Ecto neural progenitor cell (in vitro differentiated cells): ENCODE measurements around the gene NOA1.
"Not testable (repeated sequence)": the region's sequence is repeated elsewhere in the genome, so short reads cannot be mapped to it uniquely, and the experiment has no call there.

Experiments
- DNase-seq: peaks from one replicate; pipeline ENCODE4 v3.0.0-alpha.2; 2018; ENCODE audit warnings: low spot score

The NOA1 gene

DNA sequence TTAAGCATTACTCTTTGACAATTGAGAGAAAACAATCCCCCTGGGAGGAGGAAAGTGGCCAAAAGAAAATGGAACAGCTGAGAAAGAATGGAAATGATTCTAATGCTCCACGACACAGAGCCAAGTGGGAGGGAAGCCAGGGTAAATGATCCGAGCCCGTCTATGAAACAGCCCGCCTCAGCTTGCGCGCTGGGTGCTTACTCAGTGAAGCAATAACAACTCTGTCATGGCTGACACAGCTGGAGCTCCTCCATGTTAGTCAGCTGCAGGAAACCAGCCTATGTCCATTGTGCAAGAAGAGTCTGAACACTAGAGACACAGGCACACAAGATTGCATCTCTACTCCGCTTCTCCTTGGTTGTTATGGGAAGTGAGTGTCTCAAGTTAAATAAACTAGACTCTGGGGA lies 19.3 kb downstream of the NOA1 start:
- no peak for DNase-seq

DNA sequence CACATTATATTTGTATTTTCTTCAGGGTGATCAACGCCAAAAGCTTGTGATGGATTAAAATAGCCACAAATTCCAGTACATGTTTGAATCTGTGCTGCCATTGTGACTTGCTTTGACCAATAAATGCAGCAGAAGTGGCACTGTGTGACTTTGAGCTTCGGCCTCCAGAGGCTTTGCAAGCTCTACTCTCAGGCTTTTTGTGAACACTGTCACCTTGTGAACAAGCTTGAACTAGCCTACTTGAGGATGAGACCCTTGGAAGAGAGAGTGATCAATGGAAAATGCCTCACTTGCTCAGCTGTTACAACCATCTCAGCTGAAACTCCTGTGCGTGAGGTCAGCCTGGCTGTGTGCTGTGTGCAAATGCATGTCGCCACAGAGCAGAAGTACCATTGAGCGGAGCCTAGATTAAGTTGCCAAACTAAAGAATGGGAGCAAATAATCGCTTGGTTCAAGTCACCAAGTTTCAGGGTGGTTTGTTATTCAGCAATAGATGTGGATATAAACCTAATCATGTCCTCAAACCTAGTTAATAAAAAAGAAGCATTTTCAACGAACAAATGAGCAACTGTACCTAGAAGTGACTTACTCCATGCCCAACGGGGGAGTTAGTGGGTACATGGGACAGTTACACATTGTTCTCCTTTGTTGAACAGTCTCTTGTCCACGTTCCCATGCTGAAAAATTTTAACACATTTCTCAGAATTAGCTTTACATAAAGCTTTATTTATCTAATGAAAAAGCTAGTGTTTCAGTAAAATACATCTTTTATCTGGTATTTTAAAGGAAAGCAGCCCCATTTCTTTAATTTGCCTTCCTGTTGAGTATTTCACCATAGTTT lies 23.5 kb downstream of the NOA1 start:
- DNase-seq = no peak

DNA sequence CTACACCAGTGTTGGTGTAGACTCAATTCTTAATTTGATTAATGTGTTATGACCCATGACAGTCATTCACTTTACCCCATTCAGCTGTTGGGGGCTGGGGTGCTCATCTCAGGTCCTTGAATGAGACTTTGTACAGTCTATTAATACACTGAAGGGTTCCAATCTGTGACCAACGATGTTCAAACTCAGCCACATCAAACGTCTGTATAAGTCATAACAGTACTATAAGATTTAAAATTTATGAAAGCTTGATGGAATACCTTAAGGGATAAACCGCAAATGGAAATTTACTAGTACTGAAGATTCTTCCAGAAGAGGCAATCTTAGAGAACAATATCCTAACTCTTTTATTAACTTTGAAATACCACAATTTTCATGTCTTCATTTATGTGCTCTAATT lies 36.0 kb downstream of the NOA1 start:
- no peak for DNase-seq

- no peak for DNase-seq
Observed at GRCh38 chr4:56940971-56941370, 36.4 kb downstream of the NOA1 start.

DNA sequence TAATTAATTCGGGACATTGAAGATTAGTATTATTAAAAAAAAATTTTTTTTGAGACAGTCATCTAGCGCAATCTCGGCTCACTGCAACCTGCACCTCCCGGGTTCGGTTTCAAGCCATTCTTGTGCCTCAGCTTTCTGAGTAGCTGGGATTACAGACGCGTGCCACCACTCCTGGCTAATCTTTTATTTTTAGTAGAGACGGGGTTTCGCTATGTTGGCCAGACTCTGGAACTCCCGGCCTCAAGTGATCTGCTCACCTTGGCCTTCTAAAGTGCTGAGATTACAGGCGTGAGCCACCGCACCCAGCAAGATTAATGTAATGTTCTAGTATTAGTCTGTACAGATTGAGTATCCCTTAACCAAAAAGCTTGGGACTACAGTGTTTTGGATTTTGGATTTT lies 37.0 kb downstream of the NOA1 start:
- no peak for DNase-seq

GRCh38 chr4:56939826-56940225 lies 37.6 kb downstream of the NOA1 start:
- not testable (repeated sequence) for DNase-seq

GRCh38 chr4:56937262-56937661 lies 40.1 kb downstream of the NOA1 start:
- DNase-seq = no peak

DNA sequence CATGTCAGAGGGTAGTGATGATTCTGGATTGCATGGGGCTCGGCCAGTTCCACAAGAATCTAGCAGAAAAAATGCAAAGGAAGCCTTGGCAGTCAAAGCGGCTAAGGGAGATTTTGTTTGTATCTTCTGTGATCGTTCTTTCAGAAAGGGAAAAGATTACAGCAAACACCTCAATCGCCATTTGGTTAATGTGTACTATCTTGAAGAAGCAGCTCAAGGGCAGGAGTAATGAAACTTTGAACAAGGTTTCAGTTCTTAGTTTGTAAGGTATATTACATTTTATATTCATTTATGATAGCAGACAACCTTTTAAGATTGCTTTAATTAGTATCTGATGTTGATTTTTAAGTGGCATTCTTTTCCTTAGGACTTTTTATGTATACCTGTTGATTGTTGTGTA lies 45.5 kb downstream of the NOA1 start:
- no peak for DNase-seq

DNA sequence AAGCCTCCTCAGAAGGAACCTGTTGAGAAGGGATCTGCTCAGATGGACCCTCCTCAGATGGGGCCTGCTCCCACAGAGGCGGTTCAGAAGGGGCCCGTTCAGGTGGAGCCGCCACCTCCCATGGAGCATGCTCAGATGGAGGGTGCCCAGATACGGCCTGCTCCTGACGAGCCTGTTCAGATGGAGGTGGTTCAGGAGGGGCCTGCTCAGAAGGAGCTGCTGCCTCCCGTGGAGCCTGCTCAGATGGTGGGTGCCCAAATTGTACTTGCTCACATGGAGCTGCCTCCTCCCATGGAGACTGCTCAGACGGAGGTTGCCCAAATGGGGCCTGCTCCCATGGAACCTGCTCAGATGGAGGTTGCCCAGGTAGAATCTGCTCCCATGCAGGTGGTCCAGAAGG lies 46.8 kb downstream of the NOA1 start:
- no peak for DNase-seq

DNA sequence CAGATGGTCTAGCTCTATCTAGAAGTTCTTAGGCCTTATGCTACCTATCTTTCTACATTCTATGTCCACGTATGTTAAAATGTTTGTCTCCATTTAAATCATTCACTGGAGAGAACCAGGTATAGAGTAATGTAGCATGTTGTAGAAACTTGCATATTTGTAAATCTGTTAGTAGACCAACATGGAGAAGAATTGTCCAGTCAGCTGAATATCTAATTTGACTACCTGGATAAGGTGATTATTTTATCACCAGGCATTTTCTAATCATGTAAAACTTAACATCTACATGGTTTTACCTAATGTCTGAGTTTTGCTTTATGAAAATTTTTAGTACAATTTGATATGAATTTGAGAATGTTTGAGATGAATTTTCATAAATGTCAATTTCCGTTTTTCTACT lies 50.2 kb downstream of the NOA1 start:
- no peak for DNase-seq

DNA sequence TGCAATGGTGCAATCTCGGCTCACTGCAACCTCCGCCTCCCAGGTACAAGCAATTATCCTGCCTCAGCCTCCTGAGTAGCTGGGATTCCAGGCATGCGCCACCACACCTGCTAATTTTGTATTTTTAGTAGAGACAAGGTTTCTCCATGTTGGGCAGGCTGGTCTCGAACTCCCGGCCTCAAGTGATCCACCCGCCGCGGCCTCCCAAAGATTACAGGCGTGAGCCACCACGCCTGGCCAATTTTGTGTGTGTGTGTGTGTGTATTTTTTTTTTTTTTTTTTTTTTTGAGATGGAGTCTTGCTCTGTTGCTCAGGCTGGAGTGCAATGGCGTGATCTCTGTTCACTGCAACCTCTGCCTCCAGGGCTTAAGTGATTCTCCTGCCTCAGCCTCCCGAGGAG lies 62.4 kb downstream of the NOA1 start:
- not testable (repeated sequence) for DNase-seq

- no peak for DNase-seq
Observed at GRCh38 chr4:56914336-56914735, 63.1 kb downstream of the NOA1 start.
